Inferior parietal cortex (tissue), 1 donor: ENCODE data around the gene RAP1GAP.

Source experiments
- DNase-seq: peaks from one replicate; pipeline ENCODE4 v3.0.0-alpha.2; 2016; ENCODE audit errors: extremely low spot score

RAP1GAP gene

GRCh38 chr1:21662426-21663247, 6.5 kb downstream of the RAP1GAP start:
- DNase-seq: no peak

- DNase-seq: no peak
These were observed 7.3 kb downstream of the RAP1GAP start for GRCh38 chr1:21661886-21662285.

- DNase-seq: no peak
These were observed 9.2 kb downstream of the RAP1GAP start for GRCh38 chr1:21659924-21660326.

GRCh38 chr1:21659099-21659923, 9.8 kb downstream of the RAP1GAP start:
- DNase-seq: peak; percentile 78

- DNase-seq: no peak
These were observed 11.5 kb downstream of the RAP1GAP start for GRCh38 chr1:21657456-21658190.

- DNase-seq: no peak
These were observed 13.4 kb downstream of the RAP1GAP start for GRCh38 chr1:21655748-21656147.

- DNase-seq: no peak
These were observed 13.9 kb downstream of the RAP1GAP start for GRCh38 chr1:21655259-21655658.

GRCh38 chr1:21654209-21654608, 14.9 kb downstream of the RAP1GAP start:
- DNase-seq: no peak

GRCh38 chr1:21653744-21654100, 15.4 kb downstream of the RAP1GAP start:
- peak; percentile 75 for DNase-seq

GRCh38 chr1:21652937-21653743, 16.0 kb downstream of the RAP1GAP start:
- DNase-seq: no peak

GRCh38 chr1:21652101-21652936, 16.8 kb downstream of the RAP1GAP start:
- no peak for DNase-seq

- DNase-seq: no peak
These were observed 17.7 kb downstream of the RAP1GAP start for GRCh38 chr1:21651214-21652042.

- no peak for DNase-seq
These were observed 18.8 kb downstream of the RAP1GAP start for GRCh38 chr1:21650400-21650799.

- DNase-seq: no peak
These were observed 19.8 kb downstream of the RAP1GAP start for GRCh38 chr1:21649315-21649714.

- no peak for DNase-seq
These were observed 20.4 kb downstream of the RAP1GAP start for GRCh38 chr1:21648791-21649190.

- no peak for DNase-seq
These were observed 20.8 kb downstream of the RAP1GAP start for GRCh38 chr1:21648352-21648730.

- DNase-seq: no peak
These were observed 21.5 kb downstream of the RAP1GAP start for GRCh38 chr1:21647431-21648351.

GRCh38 chr1:21645550-21645949, 23.6 kb downstream of the RAP1GAP start:
- DNase-seq: no peak

GRCh38 chr1:21644906-21645305, 24.3 kb downstream of the RAP1GAP start:
- no peak for DNase-seq
